AG08396 (cell line): ENCODE measurements around the gene CCL21.

Experiments used
- DNase-seq: peaks from one replicate; pipeline ENCODE4 v3.0.0; 2012; ENCODE audit warnings: low spot score, mixed read lengths

Gene CCL21

DNA sequence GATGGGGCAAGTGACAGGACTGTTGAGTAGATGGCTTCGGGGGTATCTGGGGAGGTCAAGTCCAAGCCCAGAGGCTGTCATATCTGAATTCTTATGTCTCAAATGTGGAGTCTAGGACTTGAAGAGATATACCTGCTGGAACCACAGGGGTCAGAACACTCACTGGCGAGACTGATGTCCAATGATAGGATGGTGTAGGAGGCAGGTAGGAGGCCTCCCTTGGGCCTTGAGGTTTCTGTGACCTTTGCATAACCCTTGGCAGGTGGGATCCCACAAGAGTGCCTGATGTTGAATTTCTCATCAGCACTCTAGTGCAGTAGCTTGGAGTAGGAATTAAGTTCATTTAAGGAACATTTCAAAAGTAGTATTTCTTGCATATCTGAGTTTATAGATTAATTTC lies 2.8 kb downstream of the CCL21 start:
- no peak for DNase-seq

DNA sequence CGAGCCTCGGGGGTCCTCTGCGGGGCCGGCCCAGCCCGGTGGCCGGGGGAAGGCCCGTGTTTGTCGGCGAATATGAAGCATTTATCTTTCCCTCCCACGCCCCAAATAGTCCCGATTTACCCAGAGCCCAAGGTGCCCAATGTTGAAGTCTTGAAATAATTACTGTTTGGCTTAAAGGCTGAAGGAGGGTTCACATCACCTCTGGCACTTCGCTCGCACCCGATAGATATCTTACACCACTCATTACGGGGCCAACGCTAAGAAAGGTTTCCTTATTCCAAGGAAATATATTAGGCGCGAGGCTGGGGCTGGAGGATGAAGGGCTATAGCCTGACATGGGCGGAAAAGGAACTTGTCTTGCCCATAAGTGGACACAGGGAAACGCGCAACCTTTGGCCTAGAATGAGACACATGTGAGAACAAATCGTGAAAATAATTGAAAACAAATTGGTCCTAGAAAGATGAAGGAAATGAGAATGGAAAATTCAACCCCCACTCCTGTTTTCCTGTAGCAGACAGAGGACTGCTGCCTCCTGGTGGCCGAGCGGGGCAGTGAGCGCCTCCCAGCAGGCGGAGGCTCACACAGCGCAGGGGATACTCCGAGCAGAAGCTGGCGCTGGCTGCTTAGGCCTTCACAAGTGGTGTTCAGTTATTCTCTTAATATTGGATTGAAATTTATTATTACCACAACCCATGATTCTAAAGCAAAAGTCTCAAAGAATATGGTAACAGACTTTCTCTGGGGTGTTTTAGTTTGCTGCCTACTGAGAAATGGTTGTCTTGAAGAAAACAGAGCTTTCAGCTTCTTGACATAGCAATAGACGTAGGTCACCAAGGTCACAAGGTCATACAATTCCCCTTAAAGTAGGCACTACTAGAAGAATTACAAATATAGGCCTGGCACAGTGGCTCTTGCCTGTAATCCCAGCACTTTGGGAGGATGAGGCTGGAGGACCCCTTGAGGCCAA lies 7.9 kb downstream of the CCL21 start:
- DNase-seq = peak; percentile 93

DNA sequence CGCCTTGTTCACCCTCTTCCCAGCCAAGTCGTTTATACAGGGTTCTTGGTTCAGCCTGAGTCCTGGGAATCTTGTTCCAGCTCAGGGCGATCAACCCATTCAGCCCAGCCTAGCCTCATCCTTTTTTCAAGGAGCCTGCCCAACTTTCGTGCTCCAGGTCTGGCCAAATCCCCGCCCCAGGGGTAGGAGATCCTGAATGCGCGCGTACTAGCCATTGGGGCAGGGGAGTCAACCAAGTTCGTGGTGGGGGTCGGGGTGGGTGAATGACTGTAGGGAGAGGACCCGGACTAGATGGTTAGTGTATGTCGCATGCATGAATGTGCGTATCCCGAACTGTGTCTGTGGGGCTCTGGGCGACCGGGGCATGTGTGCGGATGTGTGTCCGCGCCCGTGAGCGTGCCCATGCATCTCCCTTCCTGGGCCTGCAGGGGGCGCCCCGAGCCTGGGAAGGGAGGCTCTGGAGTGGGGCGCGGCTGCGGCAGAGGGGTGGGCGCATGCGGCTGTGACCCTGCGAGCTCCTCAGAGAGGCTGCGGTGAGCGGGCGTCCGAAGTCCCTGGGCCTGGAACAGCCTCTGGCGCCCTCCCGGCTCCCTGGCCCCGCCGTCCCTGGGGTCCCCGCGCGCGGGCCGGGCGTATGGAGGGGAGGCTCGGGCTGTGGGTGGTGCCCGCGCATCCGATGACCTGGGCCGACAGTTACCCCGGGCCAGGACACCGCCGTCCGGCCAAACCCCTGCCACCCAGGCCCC lies 8.7 kb downstream of the CCL21 start:
- DNase-seq = peak; percentile 89

DNA sequence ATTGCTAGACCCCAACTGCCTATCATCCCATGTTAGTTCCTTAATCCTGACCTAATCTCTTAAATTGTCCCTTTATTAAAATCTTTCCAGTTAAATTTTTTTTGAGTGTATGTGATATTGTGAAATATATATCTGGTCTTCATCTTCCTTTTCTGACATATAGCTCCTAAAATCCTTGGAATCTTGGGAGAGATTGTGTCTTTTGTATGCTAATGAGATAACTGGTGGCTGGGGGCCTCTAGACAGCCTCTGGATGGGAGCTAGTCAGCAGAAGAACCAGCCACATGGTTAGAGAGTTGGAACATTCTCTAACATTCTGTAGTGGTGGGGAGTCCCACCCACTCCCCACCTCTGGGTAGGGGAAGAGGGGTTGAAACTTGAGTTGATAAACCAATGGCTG lies 15.1 kb downstream of the CCL21 start:
- no peak for DNase-seq

DNA sequence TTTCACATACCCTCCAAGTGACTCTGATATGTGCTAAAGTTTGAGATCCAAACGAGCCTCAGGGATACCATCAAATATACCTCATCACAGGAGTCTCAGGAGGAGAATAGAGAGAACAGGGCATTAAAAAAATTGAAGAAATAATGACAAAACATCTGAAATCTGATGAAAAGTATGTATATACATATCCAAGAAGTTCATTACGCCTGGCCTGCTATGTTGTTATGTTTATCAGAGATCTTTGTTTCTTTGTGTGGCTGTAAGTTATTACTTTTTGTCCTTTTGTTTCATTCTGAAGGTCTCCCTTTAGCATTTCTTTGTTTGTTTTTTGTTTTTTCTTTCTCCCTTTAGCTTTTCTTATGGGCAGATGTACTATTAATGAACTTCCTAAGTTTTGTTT lies 16.4 kb downstream of the CCL21 start:
- DNase-seq = no peak

DNA sequence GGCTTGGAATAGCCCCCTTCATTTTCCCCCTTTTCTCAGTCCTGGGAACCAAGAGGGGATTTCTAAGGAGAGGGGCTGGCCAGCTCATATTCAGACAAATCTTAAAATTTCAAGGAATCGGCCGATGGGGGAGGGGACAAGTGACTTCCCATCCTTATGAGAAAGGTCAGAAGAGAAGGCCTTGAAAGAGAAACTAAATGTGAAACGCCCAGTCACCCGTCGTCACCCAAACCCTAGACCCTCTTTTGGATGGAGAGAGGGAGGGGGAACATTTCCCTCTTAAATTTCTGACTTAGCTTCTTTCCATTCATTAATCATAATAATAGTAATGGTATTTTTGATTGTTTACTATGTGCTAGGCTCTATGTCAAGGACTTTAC lies 18.0 kb downstream of the CCL21 start:
- DNase-seq = no peak

DNA sequence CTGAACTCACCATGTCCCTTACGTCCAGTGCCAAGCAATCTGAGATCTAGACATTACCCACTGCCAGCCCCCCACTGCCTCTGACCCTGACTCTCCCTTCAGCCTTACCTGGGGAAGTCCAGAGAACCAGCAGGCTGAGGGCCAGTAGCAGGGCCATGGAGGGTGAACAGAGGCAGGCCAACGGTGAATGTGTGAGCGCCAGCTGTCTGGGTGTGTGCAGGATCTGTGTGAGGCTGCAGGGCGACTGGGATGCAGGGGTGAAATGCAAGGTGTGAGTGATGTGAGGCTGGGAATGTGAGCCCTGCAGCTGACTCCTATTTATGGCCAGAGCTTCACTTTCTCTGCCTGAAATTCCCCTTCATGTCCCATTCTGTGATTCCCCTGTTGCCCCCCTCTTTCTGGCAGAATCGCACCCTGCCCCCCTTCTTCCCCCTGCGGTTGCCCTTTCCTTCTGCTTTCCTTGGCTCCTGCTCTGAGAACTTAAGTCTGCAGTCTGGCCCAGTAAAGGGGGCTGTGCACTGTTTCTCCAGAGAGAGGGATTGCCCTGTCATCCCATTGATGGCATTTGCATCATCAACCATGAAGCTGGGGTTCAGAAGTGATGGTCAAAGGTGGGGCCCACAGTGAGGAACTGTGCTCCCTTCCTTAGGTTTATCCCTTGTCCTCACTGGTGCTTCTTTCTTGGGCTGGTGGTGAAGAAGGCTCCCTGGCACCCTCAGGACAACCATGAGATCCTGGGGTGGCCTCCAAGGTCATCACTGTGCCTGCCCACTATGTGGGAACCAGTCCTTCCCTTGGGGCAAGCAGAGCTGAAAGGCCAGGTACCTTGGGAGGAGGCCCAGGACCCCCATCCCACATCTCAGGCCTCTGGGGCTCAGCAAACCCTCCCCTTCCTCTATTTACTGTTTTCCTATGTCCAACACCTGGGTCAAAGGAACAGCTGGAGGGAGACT lies 18.7 kb downstream of the CCL21 start, which contains the start of gene CCL19:
Gene CCL19 (minus strand): TSS at position 294 of the 953 bp plus-strand sequence. CDS start 137 bp downstream, at position 157.
- DNase-seq = no peak

DNA sequence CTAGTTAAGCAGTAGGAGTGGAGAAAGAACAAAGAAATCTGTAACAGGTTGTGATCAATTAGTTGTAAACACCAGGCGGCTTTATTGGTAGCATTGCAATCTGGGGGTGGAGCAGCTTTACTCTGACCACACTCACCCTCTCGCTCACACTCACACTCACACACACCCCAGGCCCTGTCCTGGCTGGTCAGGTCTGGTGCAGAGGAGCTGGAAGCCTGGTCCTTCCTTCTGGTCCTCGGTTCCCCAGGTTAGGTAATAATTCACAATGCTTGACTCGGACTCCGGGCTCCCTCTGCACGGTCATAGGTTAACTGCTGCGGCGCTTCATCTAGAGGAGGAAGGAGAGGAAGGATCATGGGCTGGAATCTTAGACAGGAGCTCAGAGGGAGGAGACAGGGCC lies 20.4 kb downstream of the CCL21 start:
- DNase-seq = no peak

DNA sequence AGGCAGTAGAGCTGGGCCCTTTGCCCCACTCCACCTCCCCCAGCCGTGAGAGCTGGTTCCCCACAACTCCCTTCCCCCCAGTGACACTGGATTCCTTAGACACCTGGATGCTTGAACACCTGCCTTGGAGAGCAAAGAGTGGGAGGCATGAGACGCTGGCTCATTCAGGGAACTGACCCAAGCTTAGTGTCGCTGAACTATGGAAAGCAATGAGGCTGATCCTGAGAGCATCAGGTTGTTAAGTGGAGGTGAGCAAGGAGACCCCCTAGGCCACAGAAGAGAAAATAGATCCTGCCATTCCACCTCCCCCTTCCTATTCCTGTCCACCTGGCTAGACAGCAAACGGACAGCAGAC lies 20.8 kb downstream of the CCL21 start:
- DNase-seq = no peak

DNA sequence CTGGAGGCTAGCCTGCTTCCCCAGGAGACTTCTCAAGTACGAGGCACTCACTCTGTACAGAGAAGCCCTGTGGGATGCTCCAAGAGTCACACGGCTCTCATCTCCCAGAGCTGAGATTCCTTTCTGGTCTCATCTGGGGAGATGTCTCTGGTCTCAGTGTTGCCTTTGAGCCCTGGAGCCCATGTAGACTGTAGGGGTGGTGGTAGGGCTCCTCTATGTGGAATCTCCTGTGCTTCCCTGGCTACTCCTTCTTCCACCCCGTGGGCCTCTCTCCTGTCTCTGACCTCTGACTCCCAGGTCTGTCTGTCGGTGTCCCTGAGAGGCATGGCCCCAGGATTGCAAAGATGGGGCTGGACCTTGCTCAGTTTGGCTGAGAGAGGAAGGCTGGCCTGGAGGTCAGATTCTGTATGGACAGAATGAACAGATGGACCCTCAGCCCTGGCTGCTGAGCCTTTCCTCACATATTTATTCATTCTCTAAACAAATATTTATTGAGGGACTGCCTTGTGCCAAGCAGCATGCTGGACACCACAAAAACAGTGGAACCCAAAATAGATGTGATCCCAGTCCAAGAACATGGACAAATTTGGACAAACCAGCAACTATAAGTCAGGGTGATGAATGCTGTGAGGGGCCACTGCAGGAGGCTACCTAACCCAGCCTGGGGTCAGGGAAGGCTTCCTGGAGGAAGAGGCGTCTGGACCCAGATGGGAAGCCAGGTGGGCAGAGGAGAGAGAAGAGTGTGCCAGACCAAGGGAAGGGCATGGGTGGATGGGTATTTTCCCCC lies 21.4 kb downstream of the CCL21 start:
- no peak for DNase-seq

DNA sequence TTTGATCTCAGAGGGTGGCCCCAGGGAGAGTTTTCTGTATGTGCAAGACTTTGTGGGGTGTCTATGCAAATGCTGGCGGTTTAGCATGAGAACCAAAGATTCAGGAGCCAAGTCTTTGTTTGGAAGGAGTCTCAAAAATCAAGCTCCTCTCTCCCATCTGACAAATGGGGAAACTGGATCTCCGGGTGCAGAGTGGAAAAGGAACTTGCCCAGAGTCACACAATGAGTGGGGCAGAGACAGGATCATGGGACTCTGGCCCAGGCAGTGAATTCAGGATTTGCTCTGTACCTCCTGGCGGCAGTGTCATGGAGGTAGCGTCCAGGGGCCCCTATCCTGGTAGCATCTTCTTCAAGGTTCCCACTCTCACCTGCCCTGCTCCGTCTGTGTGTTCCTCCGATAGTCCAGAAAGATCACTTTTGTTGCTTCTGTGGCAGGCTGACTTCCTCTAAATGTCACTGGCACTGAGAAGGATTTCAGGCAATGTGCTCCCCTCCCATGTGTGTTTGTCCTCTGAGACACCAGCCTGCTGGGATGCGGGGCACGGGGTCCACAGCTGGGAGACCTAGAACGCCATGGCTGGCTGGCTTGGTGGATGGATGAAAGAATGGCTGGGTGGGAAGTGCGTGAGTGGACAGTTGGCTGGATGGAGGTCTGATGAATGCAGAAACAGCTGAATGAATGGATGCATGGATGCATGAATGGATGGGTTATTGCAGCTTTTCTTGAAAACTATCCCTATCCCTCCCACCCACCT lies 22.5 kb downstream of the CCL21 start:
- DNase-seq = no peak

DNA sequence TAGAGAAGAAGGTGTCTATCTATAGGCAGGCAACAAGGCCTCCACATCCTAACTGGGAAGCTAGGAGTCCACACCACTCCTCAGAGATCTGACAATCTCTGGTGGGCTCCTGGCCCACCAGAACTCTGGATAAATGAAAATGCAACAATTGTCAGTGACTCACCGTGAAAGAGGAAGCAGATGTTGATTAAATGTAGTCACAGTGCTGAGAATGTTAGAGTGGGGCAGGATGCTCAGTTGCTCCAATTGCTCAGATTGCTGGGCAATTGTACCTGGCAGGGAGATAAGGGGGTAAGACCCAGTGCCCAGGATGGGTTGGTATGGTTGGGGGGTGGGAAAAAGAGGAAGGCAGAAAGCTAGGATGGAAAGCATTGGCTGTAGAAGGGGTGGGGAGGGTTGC lies 23.2 kb downstream of the CCL21 start:
- no peak for DNase-seq

DNA sequence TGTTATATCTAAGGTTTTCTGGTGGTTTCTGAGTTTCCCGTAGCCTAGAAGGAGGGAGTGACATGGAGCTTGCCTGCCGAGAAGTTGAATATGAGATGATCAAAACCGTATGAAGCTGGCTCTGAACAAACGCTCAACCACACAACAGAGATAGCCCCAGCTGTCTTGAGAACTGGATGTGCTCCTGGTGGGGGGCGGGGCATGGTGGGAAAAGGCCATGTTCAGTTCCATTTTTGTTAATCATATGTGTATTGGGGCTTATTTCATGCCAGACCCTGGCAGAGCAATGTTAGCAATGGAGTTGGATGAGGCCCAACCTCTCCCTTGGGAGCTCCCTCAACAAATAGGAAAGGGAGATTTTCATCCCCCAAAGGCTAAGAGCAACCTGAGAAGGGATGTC lies 23.7 kb downstream of the CCL21 start:
- no peak for DNase-seq

DNA sequence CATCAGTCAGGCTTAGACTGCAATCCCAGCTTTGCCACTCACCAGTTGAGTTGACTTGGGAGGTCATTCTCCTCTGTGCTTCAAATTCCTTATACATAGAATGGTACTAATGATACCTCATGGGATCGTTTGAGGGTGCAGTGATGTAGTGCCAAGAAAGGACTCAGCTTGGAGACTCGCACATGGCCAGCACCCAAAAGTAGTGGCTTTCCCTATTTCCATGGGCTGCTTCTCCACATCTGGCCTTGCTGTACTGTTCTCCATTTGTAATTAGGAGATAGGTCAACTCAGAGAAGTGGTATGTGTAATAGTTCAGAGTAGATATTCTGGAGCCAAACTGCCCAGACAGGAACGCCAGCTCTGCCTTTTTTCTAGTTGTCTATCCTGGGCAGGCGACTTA lies 24.3 kb downstream of the CCL21 start:
- no peak for DNase-seq

DNA sequence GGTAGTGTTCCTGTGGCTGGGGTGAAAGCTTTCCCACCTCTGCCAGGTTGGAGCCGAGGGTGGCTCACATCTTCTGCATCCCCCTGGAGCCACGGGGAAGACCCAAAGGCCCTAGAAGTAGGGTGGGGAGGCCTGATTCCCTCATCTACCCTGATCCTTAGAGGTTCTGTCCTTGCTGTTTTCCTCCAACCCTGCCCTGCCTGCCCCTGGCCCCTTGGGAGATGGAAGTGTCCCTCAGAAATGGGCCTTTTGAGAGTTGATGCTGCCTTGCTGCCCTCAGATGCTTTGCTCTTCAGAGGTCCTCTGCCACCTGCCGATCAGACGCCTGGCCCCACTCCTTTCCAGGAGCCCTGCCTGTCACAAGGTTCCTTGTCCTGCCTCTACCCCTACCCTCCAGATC lies 25.1 kb downstream of the CCL21 start:
- no peak for DNase-seq

DNA sequence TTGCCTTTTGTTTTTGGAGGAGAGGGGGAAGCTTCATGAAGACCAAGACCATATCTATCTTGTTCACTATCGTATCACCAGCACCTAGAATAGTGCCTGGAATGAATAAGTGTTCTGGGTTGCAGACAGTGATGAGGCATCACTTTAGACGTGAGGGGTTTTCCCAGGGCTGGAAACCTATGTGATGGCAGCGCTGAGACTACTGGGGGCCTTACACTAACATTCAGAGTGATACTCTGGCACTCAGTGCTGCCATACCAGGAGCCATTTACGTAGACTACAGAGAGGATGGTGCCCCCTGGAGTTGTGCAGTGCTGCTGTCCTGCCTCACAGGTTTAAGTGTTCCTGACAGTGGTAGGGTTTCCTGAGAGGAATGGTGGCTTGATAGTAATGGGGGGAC lies 25.8 kb downstream of the CCL21 start:
- DNase-seq = no peak

DNA sequence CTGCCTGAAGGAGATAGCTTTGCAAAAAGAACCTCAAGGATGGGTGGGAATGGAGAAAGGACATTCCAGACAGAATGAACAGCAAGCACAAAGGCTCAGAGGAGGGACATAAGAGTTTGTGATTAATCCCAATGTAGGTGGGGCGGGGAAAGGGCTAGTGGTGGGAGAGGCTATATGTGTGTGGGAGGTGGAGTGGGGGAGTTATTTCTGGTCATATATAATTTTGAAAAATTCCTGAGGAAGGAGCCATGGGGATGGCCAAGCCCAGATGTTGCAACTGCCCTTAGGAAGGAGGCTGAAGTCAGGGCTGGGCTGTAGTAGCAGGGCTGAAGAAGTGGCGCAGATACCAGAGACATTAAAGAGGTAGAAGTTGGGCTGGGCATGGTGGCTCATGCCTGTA lies 34.1 kb downstream of the CCL21 start:
- DNase-seq = no peak

DNA sequence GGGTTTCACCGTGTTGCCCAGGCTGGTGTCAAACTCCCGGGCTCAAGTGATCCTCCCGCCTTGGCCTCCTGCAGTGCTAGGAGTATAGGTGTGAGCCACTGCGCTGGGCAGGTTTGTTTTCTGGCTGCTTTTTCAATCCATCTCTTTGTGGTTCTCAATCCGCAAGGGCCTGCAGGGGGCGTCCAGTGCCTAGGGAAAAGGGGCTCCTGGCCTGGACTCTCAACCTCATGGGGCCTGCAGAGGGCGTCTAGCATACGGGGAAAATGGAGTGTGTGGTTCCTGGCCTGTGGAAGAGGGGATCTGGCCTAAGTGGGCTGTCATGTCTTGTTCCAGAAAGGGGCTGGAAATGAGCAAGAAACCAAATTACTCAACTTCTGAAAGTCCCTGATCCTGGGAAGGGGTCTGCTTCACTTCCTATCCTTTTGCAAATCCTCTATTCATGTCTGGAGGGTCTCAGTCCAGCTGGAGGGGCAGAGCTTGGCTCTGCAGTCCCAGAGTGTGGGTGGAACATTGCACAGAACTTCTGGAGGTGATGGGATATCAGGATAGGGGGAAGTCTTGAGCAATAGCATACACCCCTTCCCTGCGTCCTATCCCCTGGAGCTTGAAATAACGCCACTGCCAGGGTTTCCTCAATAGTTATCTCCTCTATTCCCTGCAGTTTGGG lies 34.8 kb downstream of the CCL21 start:
- DNase-seq = peak; percentile 76

DNA sequence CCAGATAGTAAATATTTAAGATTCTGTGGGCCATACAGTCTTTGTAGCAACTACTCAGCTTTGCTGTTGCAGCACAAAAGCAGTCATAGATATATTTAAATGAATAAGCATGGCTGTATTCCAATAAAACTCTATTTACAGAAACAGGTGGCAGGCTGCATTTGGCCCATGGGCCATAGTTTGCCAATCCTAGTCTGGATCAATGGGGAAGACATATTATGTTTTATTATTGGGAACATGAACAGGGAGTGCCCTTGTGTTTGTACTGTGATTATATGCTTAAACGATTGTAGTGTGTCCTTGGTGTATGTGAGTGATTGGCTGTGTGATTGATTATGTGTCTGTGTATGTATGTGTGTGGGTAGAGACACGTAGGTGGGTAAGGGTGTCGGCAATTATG lies 35.5 kb downstream of the CCL21 start:
- no peak for DNase-seq

DNA sequence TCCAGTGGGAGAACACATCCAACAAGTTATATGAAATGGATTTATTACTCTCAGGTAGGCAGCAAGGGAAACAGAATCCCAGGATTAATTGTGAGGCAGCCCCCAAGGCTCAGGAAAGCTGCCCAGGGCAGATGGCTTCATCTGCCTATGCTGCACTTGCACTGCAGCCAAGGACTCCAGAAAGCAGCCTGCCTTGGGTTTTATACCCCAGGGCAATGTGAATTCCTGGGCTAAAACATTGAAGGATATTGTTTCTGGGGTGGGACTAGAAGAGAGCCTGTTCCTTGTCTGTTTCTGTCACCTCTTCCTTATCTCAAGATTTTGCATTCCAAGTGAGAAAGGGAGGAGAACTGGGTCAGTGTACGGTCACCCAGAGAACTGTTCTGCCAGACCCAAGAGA lies 38.6 kb downstream of the CCL21 start:
- no peak for DNase-seq
